ENCODE measurements around the gene TFF3. TPM values are rescaled to one million over a fixed set of nuclear protein-coding genes. Genes with fewer than 3 reads are reported as not detected.

Gene TFF3
- total and polyA plus RNA-seq, 2 of the 13 experiments (the other 11 are each of a cell fraction or from before 2014, with no cell fraction given): 14.2 to 26.9 TPM

- no peaks in the 10 kb centered on the region for H3K9me3 ChIP-seq (ENCODE audit: low read length)
- peaks cover 0 to 6% of the 10 kb centered on the region in 2 experiments; a peak in 2 of 5 replicates for H3K27me3 ChIP-seq (ENCODE audit: control insufficient read depth in 1 of 2, insufficient read depth in 2 of 2, low read length in 2 of 2)
- no peak overlapping the region for H3K9ac ChIP-seq (ENCODE audit: insufficient read depth, low read depth, low read length)
- no peaks in the 10 kb centered on the region for H3K36me3 ChIP-seq (replicated peaks in 1 of 2; ENCODE audit: control insufficient read depth in 1 of 2, insufficient read depth in 2 of 2, low read length in 2 of 2)
- no peaks in the 10 kb centered on the region for H4K20me1 ChIP-seq (ENCODE audit: insufficient read depth, low read length)
- no TSS peak for BruUV-seq (replicated peaks)
- no peak overlapping the region for H3K4me3 ChIP-seq (replicated peaks in 1 of 3; ENCODE audit: insufficient read depth in 1 of 3, low read depth in 2 of 3, low read length in 3 of 3)
- in situ Hi-C loops (cut with HindIII; ENCODE audit: extremely low pct_ligation_motif_present, low pct_unique_long_range_greater_than_20kb) (no loop called here), intact Hi-C loops (cut with micrococcal nuclease; ENCODE audit: unreplicated experiment) (no loop called here)
- H3K27ac ChIP-seq (ENCODE audit: extremely low read length, insufficient read depth, low read length): no peak overlapping the region
- 57% methylated on average over 6 of the region's 10 CpGs for WGBS (ENCODE audit: low lambda C conversion rate)
- H3K79me2 ChIP-seq (ENCODE audit: insufficient read depth, low read length): no peaks in the 10 kb centered on the region
- peaks cover 22% of the 10 kb centered on the region for H3K4me1 ChIP-seq (ENCODE audit: insufficient read depth, low read length)
- no peak overlapping the region for H2AFZ ChIP-seq (ENCODE audit: low read length)
- no peak overlapping the region for H3K4me2 ChIP-seq (ENCODE audit: low read depth, low read length)
- FAIRE-seq (no peak), ATAC-seq (no peak), DNase-seq (ENCODE audit: low spot score) (no peak)
- TF ChIP-seq, protein P1, sequence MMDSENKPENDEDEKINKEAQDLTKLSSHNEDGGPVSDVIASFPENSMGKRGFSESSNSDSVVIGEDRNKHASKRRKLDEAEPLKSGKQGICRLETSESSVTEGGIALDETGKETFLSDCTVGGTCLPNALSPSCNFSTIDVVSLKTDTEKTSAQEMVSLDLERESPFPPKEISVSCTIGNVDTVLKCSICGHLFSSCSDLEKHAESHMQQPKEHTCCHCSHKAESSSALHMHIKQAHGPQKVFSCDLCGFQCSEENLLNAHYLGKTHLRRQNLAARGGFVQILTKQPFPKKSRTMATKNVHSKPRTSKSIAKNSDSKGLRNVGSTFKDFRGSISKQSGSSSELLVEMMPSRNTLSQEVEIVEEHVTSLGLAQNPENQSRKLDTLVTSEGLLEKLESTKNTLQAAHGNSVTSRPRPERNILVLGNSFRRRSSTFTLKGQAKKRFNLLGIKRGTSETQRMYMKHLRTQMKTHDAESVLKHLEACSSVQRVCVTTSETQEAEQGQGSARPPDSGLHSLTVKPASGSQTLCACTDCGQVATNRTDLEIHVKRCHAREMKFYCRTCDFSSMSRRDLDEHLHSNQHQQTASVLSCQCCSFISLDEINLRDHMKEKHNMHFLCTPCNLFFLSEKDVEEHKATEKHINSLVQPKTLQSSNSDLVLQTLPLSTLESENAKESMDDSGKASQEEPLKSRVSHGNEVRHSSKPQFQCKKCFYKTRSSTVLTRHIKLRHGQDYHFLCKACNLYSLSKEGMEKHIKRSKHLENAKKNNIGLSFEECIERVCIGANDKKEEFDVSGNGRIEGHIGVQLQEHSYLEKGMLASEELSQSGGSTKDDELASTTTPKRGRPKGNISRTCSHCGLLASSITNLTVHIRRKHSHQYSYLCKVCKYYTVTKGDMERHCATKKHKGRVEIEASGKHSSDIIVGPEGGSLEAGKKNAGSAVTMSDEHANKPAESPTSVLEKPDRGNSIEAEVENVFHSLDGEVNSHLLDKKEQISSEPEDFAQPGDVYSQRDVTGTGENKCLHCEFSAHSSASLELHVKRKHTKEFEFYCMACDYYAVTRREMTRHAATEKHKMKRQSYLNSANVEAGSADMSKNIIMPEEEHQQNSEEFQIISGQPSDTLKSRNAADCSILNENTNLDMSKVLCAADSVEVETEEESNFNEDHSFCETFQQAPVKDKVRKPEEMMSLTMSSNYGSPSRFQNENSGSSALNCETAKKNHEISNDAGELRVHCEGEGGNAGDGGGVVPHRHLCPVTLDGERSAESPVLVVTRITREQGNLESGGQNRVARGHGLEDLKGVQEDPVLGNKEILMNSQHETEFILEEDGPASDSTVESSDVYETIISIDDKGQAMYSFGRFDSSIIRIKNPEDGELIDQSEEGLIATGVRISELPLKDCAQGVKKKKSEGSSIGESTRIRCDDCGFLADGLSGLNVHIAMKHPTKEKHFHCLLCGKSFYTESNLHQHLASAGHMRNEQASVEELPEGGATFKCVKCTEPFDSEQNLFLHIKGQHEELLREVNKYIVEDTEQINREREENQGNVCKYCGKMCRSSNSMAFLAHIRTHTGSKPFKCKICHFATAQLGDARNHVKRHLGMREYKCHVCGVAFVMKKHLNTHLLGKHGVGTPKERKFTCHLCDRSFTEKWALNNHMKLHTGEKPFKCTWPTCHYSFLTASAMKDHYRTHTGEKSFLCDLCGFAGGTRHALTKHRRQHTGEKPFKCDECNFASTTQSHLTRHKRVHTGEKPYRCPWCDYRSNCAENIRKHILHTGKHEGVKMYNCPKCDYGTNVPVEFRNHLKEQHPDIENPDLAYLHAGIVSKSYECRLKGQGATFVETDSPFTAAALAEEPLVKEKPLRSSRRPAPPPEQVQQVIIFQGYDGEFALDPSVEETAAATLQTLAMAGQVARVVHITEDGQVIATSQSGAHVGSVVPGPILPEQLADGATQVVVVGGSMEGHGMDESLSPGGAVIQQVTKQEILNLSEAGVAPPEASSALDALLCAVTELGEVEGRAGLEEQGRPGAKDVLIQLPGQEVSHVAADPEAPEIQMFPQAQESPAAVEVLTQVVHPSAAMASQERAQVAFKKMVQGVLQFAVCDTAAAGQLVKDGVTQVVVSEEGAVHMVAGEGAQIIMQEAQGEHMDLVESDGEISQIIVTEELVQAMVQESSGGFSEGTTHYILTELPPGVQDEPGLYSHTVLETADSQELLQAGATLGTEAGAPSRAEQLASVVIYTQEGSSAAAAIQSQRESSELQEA (CRISPR knock-in tag; IDR thresholded peaks at IDR 0.05; ENCODE audit: not compliant biosample characterization): no peak
- TF ChIP-seq, protein P2, sequence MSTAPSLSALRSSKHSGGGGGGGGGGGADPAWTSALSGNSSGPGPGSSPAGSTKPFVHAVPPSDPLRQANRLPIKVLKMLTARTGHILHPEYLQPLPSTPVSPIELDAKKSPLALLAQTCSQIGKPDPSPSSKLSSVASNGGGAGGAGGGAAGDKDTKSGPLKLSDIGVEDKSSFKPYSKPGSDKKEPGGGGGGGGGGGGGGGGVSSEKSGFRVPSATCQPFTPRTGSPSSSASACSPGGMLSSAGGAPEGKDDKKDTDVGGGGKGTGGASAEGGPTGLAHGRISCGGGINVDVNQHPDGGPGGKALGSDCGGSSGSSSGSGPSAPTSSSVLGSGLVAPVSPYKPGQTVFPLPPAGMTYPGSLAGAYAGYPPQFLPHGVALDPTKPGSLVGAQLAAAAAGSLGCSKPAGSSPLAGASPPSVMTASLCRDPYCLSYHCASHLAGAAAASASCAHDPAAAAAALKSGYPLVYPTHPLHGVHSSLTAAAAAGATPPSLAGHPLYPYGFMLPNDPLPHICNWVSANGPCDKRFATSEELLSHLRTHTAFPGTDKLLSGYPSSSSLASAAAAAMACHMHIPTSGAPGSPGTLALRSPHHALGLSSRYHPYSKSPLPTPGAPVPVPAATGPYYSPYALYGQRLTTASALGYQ (CRISPR knock-in tag; IDR thresholded peaks at IDR 0.05): no peak
- TF ChIP-seq STAT6 (CRISPR knock-in tag; IDR thresholded peaks at IDR 0.05; ENCODE audit: borderline replicate concordance): no peak
- TF ChIP-seq GFI1 (CRISPR knock-in tag; IDR thresholded peaks at IDR 0.05; ENCODE audit: borderline replicate concordance): no peak
- no peak for TF ChIP-seq YEATS4 (CRISPR knock-in tag; IDR thresholded peaks at IDR 0.05; ENCODE audit: borderline replicate concordance)
- ChIA-PET POLR2A (no interaction called here), CTCF (ENCODE audit: low intra/inter-chr PET ratio, low total read pairs) (no interaction called here)
Observed at GRCh38 chr21:42319376-42319775, 4.2 kb upstream of the TFF3 start.
